Inferior parietal cortex (tissue), 1 donor: ENCODE data around the gene RUNX3.
"Not testable (repeated sequence)": the region's sequence is repeated elsewhere in the genome, so short reads cannot be mapped to it uniquely, and the experiment has no call there.

Source experiments
- DNase-seq: peaks from one replicate; pipeline ENCODE4 v3.0.0-alpha.2; 2016; ENCODE audit errors: extremely low spot score

Gene RUNX3

DNA sequence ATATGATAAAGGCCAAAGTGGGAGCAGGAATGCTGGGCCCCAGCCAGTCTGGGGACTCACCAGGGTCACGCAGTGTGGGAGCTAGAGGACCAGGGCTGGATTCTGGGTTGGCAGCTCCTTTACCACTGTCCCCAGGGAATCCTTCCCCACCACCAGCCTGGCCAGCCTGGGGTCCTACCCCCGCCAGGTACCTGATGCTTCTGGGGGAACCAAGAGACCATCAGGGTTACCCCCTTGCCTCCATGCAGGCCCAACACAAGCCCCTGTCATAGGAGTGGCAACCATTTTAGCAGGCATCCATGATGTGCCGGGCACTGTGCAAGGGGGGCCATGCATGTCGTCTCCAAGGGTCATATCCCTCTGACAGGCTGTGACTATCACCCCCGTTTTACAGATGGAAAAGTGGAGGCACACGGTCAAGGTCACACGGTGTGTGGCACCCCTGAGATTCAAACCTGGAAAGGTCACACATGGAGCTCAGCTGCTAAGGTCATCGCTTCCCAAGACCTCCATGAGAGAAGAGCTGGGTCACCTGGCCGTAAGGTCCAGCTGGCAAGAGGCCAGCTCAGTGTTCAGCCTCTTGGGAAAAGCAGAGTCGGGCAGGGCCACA, 16.4 kb downstream of the RUNX3 start:
- no peak for DNase-seq

GRCh38 chr1:24913274-24913604, 16.8 kb downstream of the RUNX3 start:
- no peak for DNase-seq

DNA sequence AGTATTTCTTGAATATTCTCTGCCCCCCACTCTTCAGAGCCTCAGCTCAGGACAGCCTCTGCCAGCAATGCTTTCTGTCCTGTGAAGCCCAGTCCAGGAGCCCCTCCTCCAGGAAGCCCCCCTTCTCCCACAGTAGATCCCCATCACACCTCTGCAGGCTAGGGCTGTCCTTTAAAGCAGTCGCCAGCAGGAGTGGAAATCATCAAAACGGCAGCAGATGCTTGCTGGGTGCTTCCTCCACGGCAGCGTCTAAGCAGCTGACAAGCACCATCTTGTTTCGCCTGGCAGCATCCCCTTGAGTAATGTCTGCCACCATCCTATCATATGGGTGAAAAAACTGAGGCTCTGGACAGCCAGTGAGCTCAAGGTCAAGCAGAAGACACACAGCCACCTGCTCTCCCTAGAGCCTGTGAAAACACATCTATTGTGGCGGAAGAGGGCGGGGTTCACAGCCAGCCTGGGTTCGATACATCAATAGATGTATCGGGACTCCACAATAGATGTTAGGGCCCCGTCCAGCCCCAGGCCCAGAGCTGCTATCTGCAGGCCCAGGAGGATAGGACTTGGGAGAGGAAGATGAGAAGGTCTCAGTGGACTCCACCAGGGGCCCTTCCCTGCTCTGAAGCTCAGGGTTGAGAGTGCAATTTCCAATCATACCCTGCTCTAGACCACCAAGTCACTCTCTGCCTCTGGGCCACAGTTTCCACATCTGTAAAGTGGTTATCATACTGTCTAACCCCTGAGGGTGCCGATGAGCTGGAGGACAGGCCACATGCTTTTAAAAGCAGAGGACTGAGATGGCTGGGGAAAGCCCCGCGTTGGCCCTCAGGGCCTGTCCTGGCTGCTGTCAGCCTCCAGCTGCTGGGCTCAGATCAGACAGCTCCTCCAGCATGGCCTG, 17.5 kb downstream of the RUNX3 start:
- no peak for DNase-seq

DNA sequence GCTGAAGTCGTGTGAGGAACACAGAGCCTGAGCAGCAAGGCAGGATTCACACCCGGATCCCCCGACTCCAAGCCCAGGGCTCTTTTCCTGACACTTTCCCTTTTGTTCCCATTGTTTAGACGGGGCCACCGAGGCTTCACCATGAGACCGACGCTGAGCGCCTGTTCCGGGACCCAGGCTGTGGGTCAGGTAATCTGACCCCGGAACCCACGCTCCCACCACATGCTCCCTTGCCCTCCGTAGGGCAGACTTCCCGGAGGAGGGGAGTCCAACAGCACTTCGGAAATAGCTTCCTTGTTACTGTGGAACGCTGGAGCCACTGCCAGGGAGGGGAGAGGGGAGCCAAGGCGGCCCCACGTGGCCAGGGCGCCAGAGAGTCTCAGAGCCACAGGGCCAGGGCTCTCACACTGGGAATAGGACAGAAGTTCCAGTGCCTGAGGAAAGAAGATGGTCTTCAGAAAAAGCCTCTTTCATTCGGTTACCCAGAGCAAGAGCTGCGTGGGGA, 18.4 kb downstream of the RUNX3 start:
- DNase-seq = no peak

GRCh38 chr1:24910751-24911650, 19.1 kb downstream of the RUNX3 start:
- DNase-seq = no peak

DNA sequence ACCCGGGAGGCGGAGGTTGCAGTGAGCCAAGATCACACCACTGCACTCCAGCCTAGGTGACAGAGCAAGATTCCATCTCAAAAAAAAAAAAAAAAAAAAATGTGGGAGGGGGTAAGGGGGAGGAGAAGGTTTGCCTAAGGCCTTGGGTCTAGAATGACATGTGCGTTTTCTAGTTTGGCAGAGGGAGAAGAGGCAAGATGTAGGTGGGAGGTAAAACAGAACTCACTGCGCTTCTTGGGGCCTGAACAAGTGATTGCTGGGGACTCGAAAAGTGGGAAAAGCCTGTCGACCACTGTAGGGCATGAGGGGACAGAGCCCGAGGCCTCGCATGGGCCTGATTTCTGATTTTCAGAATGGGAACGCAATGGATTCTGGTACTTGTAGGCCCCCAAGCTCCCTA, 19.9 kb downstream of the RUNX3 start:
- DNase-seq = no peak

DNA sequence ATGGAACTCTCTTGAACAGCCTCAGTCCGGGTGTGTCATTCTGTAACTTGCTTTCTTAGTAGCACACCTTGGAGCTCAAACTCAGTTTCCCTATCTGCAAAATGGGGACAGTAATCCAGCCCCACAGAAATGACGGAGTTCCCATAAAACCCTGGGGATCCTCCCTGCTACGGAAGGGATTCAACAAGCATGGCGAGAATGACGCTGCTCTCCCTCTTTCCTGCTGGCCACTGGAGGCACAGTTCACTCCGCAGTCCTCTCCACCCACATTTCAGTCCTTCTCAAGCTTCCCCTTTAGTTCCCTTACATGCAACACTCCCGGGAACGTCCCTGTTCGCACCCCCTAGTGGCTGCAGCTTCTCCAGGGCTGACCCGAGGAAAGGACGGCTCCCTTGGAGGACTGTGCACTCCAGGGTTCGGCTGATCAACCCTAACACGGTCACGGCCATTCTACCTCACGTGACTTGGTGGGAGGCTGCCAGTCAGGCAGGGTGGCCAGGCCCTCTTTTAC, 20.6 kb downstream of the RUNX3 start:
- DNase-seq = no peak

- DNase-seq = no peak
These were observed 21.4 kb downstream of the RUNX3 start for GRCh38 chr1:24908591-24909259.

DNA sequence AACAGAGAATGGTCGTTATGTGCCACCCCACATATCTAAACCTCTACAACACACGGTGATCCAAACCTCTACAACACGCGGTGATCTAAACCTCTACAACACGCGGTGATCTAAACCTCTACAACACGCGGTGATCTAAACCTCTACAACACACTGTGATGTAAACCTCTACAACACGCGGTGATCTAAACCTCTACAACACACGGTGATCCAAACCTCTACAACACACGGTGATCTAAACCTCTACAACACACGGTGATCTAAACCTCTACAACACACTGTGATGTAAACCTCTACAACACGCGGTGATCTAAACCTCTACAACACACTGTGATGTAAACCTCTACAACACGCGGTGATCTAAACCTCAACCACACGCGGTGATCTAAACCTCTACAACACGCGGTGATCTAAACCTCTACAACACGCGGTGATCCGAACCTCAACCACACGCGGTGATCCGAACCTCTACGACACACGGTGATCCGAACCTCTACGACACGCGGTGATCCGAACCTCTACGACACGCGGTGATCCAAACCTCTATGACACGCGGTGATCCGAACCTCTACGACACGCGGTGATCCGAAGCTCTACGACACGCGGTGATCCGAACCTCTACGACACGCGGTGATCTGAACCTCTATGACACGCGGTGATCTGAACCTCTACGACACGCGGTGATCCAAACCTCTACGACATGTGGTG, 22.3 kb downstream of the RUNX3 start:
- DNase-seq = not testable (repeated sequence)

GRCh38 chr1:24906760-24907490, 23.2 kb downstream of the RUNX3 start:
- no peak for DNase-seq

DNA sequence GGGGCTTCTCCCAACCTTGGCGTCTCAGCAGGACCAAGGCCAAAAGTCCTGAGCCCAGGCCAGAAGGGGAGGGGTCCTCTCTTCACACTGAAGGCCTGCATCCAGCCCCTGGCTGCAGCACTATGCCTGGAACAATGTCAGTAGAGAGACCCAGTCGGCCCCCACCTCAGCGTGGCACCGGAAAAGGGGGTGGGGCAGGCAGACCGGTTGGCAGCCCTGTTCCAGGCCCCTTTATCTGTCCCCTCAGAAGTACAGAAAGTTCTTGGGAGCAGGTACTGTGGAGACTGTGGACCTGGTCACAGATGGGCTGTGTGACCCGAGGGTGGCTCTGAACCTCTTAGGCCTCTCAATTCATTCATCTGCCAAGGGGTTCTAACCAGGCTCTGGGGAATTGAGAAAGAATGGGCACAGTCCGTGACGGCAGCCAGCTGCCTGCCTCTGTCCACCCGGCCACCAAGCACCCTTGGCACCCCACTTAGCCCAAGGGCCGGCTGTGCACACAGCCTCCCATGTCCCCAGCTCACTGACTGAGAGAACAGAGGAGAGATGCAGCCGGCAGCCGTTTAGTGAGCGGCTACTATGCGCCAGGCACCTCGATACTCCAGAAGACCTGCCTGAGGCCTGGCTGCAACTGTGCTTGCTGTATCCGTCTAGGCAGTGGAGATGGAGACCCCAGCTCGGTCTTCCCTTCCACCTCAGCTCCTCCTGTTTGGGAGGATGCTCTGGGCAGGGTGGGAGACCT, 23.9 kb downstream of the RUNX3 start:
- no peak for DNase-seq

DNA sequence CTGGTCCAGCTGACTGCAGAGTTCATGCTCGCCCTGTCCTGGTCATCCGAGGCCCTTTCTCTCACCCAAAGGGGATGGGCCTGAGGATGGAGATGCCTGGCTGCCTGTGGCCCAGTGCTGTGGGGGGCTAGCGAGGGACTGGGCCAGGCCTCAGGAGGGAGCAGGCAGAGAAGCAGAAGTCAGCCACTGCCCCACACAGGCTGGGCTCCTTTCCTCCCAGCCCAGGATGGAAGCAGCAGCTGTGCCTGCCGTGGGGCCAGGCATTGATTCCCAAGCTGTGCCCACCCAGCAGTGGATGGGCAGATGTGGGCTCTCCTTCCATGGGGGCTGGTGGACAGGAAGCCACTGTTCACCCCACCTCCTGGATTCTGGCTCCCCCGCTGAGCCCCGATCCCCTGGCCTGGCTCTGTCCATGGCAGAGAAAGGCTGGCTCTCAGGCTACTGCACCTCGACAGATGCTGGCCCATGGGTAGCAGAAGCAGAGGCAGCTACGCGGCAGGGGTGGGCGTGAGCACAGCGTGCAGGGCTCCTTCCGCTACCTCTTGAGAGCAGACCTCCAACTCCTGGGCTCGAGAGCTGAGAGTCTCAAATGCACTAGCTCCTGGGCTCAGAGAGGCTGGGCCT, 24.6 kb downstream of the RUNX3 start:
- no peak for DNase-seq

GRCh38 chr1:24904731-24905354, 25.2 kb downstream of the RUNX3 start:
- no peak for DNase-seq

DNA sequence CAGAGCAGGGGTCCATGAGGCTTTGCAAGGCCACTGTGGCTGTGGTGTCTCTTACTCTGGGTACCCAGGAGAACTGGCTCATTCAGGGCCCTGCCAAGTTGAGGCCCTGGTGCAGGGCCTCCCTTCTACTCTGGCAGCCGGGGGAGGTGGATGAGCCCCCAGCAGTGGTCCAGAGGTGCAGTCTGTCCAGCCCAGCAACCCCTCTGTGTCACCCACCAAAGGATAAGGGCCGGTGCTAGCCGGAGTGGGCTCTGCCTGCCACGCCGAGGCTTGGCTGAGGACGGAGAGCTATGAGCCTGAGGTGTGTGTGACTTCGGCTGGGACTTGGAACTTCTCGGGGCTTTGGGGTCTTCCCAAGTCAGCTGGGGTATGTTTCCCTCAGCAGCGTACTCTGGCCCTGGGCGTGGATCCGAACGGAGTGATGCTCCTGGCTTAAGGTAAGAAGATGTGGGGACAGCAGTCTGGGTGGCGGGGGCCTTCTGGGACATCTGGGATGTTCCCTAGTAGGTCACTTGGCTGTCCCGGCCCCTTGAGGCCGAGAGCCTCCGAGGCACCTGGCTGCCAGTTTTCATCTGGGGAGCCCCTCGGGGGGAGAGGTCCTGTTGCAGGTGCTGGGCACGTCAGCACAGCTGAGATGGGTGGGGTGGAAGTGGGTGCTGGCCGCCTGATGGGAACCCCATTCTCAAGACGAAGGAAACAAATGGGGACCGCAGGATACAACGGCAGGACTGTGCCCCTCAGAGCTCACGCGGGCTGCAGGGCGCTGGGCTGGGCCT, 25.9 kb downstream of the RUNX3 start:
- no peak for DNase-seq

DNA sequence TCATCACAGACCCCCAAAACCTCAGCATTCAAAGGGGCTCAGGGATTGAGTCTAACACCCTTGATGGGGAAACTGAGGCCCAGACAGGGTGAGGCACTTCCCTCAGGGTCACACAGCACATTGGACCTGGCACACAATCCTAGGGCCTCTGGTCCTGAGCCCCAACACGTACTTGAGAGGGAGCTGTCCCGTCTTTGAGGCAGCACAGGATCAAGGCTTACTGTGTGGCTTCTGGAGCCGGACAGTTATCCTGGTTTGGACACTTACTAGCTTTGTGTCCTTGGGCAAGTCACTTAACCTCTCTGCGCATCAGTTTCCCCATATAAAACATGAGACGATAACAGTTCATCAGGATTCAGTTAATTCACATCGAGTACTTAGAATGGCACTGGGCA, 26.5 kb downstream of the RUNX3 start:
- no peak for DNase-seq

DNA sequence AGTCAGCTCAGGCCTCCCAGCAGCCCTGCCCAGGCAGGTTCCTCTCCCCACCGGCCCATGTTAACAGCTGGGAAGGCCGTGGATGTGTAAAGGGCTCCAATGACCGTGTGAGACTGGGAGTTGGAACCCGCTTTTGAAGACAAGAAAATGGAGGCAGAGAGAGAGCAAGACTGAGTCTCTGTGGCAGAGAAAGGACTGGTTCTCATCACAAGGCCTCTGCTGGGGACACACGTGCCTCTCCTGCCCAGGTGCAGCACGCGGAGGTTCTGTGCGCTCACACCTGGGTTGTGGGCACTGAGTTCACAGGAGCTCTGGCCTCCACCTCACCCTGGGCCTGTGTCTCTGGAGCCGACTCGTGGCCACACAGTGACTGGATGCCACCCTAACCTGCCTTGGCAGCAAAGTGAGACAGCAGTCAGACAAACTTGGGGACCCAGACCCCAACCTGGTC, 27.0 kb downstream of the RUNX3 start:
- no peak for DNase-seq

- no peak for DNase-seq
These were observed 27.6 kb downstream of the RUNX3 start for GRCh38 chr1:24902471-24902891.
